ENCODE measurements around the gene TGFBR3.

DNA sequence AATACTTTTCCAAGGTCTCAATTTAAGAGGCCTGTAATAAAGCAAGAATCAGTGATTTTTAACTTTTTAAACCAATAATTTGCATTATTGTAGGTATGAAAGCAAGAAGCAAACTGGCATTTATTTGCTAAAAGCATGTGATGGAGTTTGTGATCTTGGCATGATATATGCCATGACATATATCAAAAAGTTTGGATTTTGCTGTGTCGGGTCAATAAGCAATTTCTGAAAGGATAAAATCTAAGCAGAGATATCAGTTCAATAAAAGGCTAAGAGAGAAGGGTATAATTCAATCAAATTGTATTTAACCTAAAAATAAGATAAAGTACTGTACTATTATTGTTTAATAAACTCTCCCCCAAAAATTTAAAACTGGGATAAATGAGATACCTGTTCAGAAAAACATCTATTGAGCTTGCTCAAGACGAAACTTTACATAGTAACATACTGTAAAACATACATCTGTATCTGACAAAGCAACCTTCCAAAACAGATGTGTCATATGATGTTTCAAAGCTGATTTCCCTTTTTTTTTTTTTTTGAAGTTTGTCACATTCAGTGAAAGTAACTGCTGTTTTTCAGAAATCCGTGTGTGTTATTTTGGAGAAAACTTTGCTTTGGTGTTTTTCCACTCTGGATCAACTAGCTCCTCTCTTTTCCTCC lies 74.5 kb downstream of the TGFBR3 start:
- TF ChIP-seq, protein P1, sequence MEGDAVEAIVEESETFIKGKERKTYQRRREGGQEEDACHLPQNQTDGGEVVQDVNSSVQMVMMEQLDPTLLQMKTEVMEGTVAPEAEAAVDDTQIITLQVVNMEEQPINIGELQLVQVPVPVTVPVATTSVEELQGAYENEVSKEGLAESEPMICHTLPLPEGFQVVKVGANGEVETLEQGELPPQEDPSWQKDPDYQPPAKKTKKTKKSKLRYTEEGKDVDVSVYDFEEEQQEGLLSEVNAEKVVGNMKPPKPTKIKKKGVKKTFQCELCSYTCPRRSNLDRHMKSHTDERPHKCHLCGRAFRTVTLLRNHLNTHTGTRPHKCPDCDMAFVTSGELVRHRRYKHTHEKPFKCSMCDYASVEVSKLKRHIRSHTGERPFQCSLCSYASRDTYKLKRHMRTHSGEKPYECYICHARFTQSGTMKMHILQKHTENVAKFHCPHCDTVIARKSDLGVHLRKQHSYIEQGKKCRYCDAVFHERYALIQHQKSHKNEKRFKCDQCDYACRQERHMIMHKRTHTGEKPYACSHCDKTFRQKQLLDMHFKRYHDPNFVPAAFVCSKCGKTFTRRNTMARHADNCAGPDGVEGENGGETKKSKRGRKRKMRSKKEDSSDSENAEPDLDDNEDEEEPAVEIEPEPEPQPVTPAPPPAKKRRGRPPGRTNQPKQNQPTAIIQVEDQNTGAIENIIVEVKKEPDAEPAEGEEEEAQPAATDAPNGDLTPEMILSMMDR (conservative IDR thresholded peaks at IDR 0.05; ENCODE audit: low read depth, low read length) = no peak
- TF ChIP-seq EZH2 (IDR thresholded peaks at IDR 0.05; ENCODE audit: borderline replicate concordance, low read depth, low read length, poor library complexity, severe bottlenecking) = no peak

All from A673 (cell line).